ENCODE results near the gene FYB1. TPM values are rescaled to one million over a fixed set of nuclear protein-coding genes. Genes with fewer than 3 reads are reported as not detected.

The FYB1 gene
- total and polyA plus RNA-seq, 2 of the 4 experiments (the other 2 are of a cell fraction) = not detected

GRCh38 chr5:39177631-39177964, 41.8 kb downstream of the FYB1 start:
- TF ChIP-seq SMC3 (IDR thresholded peaks at IDR 0.05; ENCODE audit: low read depth, low read length) = no peak
- no peak for TF ChIP-seq FOS (IDR thresholded peaks at IDR 0.05; ENCODE audit: low read depth, low read length)
- TF ChIP-seq RCOR1 (IDR thresholded peaks at IDR 0.05; ENCODE audit: insufficient replicate concordance, low read length) = no peak
- no peak for TF ChIP-seq CTCF (conservative IDR thresholded peaks at IDR 0.05; ENCODE audit: low read depth, low read length)
- no peak for TF ChIP-seq RFX5 (IDR thresholded peaks at IDR 0.05; ENCODE audit: low read depth, low read length)
- TF ChIP-seq CHD1 (IDR thresholded peaks at IDR 0.05; ENCODE audit: low read depth, low read length) = no peak
- no peak for TF ChIP-seq ELK1 (IDR thresholded peaks at IDR 0.05; ENCODE audit: borderline replicate concordance, low read depth, low read length)
- no peak for TF ChIP-seq CEBPB (IDR thresholded peaks at IDR 0.05; ENCODE audit: low read depth, low read length)
- TF ChIP-seq MXI1 (IDR thresholded peaks at IDR 0.05; ENCODE audit: borderline replicate concordance, low read depth, low read length) = no peak
- TF ChIP-seq BHLHE40 (IDR thresholded peaks at IDR 0.05; ENCODE audit: low read depth, low read length) = no peak
- no peak for TF ChIP-seq MAFK (IDR thresholded peaks at IDR 0.05; ENCODE audit: low read depth, low read length)
- no peak for TF ChIP-seq POLR2A (IDR thresholded peaks at IDR 0.05; ENCODE audit: low read depth, low read length)
- TF ChIP-seq MAZ (IDR thresholded peaks at IDR 0.05; ENCODE audit: borderline replicate concordance, low read depth, low read length) = no peak
- no peak for TF ChIP-seq NFE2L2 (IDR thresholded peaks at IDR 0.05; ENCODE audit: low read depth, low read length)
- TF ChIP-seq RAD21 (IDR thresholded peaks at IDR 0.05; ENCODE audit: low read length) = no peak
- TF ChIP-seq USF2 (IDR thresholded peaks at IDR 0.05; ENCODE audit: low read depth, low read length) = no peak
- Histone ChIP-seq H3K4ac (ENCODE audit: low read depth, low read length) (no peak overlapping the region), H3K14ac (replicated peaks; ENCODE audit: low read depth, low read length) (no peak overlapping the region), H3K27ac (ENCODE audit: insufficient read depth, low read length) (no peak overlapping the region), H2AK9ac (replicated peaks; ENCODE audit: low read depth, low read length, poor library complexity) (no peak overlapping the region), H2BK5ac (ENCODE audit: low read depth, low read length, poor library complexity, severe bottlenecking) (no peak overlapping the region), H4K5ac (ENCODE audit: low read depth, low read length) (no peak overlapping the region), H3K18ac (ENCODE audit: low read depth, low read length) (no peak overlapping the region), H2AFZ (replicated peaks; ENCODE audit: low read length, poor library complexity) (no peak overlapping the region), H3K4me1 (ENCODE audit: control insufficient read depth, insufficient read depth, low read length) (no peaks in the 10 kb centered on the region), H3K79me1 (ENCODE audit: low read depth in 1 of 2, low read length in 2 of 2) (no peaks in the 10 kb centered on the region), H2BK20ac (ENCODE audit: low read depth, low read length) (no peak overlapping the region), H4K91ac (ENCODE audit: insufficient read depth, low read depth, low read length) (no peak overlapping the region), H3K9ac (ENCODE audit: low read depth, low read length) (no peak overlapping the region), H2BK15ac (ENCODE audit: low read depth, low read length) (no peak overlapping the region), H2BK120ac (ENCODE audit: low read depth, low read length) (no peak overlapping the region), H3K9me3 (ENCODE audit: control insufficient read depth, insufficient read depth, low read length) (no peaks in the 10 kb centered on the region), H3K4me2 (ENCODE audit: low read depth, low read length) (no peak overlapping the region), H4K8ac (ENCODE audit: low read depth in 2 of 2, low read length in 2 of 2) (no peak overlapping the region), H3K23ac (ENCODE audit: low read depth, low read length) (no peak overlapping the region), H3K4me3 (ENCODE audit: insufficient read depth, low read depth, low read length) (no peak overlapping the region), H3K36me3 (ENCODE audit: control insufficient read depth, insufficient read depth, low read length) (no peaks in the 10 kb centered on the region), H3K27me3 (ENCODE audit: control insufficient read depth, insufficient read depth, low read length) (no peaks in the 10 kb centered on the region; the same call in 1 of the 2 replicates), H3K9me1 (ENCODE audit: insufficient read depth, low read length) (no peaks in the 10 kb centered on the region), H4K20me1 (ENCODE audit: insufficient read depth, low read length) (no peaks in the 10 kb centered on the region), H3K56ac (ENCODE audit: extremely low read depth, insufficient read depth, low read length) (no peak overlapping the region), H2AK5ac (ENCODE audit: low read depth, low read length) (no peak overlapping the region)
- no CpG with 5 or more reads among the region's 3 CpGs for WGBS, 2 experiments (ENCODE audit: extremely low coverage in 2 of 2, insufficient read length in 1 of 2)
- no peak for DNase-seq
- ATAC-seq (ENCODE audit: low read depth) = no peak
- ChIA-PET CTCF (no interaction called here), POLR2A (ENCODE audit: unreplicated experiment) (no interaction called here)
- in situ Hi-C loops (cut with MboI; ENCODE audit: low sequenced_read_pairs) (no loop called here), dilution Hi-C loops (cut with HindIII; ENCODE audit: low sequenced_read_pairs, unreplicated experiment) (no loop called here), intact Hi-C loops (cut with micrococcal nuclease) (no loop called here)
- no TSS peak for BruUV-seq (replicated peaks)
